Stomach smooth muscle (tissue), 2 donors: Measurements from ENCODE around the gene RFPL1.
A peak's percentile ranks its signal among the peaks of the same experiment; 100 is the strongest.

Experiments
- H3K27ac ChIP-seq: one replicate; pipeline ENCODE4 v1.7.0; 2013; ENCODE audit warnings: mild to moderate bottlenecking, low read length, inconsistent platforms
- H3K27me3 ChIP-seq, 2 donors: one replicate each; pipeline ENCODE4 v1.7.0; 2013; ENCODE audit warnings: low read length in 2 of 2; ENCODE audit not compliant: insufficient read depth in 2 of 2, control insufficient read depth in 1 of 2
- H3K36me3 ChIP-seq, 2 donors: one replicate each; pipeline ENCODE4 v1.7.0; 2013; ENCODE audit warnings: low read length in 2 of 2; ENCODE audit not compliant: control insufficient read depth in 2 of 2, insufficient read depth in 2 of 2
- H3K4me1 ChIP-seq: one replicate; pipeline ENCODE4 v1.7.0; 2013; ENCODE audit warnings: low read length; ENCODE audit not compliant: control insufficient read depth, insufficient read depth
- H3K4me3 ChIP-seq, 2 donors: one replicate each; pipeline ENCODE4 v1.7.0; 2013; ENCODE audit warnings: low read length in 2 of 2
- H3K9ac ChIP-seq, 2 donors: one replicate each; pipeline ENCODE4 v1.7.0; 2013; ENCODE audit warnings: low read length in 2 of 2, mild to moderate bottlenecking in 1 of 2
- H3K9me3 ChIP-seq, 2 donors: one replicate each; pipeline ENCODE4 v1.7.0; 2013; ENCODE audit warnings: low read length in 2 of 2; ENCODE audit not compliant: control insufficient read depth in 2 of 2
- donor health status: healthy.
- donor health status: Pancreatic carcinoma.

The RFPL1 gene

GRCh38 chr22:29458551-29458950 is 20.2 kb downstream of the RFPL1 start:
- H3K36me3 ChIP-seq, result no peaks in the 10 kb centered on the region
- no peak overlapping the region for H3K27ac ChIP-seq
- no peak overlapping the region for H3K9ac ChIP-seq
- H3K9me3 ChIP-seq, result no peaks in the 10 kb centered on the region
- H3K27me3 ChIP-seq, result peaks cover 0 to 3% of the 10 kb centered on the region in 2 donors
- peaks cover 2% of the 10 kb centered on the region for H3K4me1 ChIP-seq
- no peak overlapping the region for H3K4me3 ChIP-seq

DNA sequence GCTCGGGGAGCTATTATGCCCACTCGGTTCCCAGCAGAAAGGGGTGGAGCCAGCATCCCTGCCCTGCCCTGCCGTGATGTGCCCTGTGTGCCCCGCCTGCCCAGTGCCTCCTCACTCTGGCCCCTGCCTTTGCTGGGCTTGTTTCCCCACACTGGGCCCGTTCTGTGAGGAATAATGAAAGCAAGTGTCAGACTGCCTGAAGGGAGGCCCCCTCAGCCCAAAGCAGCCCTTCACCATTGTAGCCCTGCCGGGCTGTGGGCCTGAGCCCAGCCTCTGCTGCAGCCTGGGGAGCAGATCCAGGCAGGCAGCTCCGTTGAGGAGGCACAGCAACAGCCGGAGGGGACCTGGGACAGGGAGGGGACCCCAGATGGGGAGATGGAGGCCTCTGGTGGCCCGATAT is 21.4 kb downstream of the RFPL1 start:
- Histone ChIP-seq H3K4me3 (no peak overlapping the region), H3K27ac (no peak overlapping the region), H3K9me3 (no peaks in the 10 kb centered on the region), H3K27me3 (peaks cover 0 to 3% of the 10 kb centered on the region in 2 donors), H3K36me3 (no peaks in the 10 kb centered on the region), H3K4me1 (no peaks in the 10 kb centered on the region), H3K9ac (no peak overlapping the region)

GRCh38 chr22:29461263-29461662 is 22.9 kb downstream of the RFPL1 start:
- Histone ChIP-seq H3K27me3 (peaks cover 0 to 3% of the 10 kb centered on the region in 2 donors), H3K4me3 (no peak overlapping the region), H3K27ac (no peak overlapping the region), H3K36me3 (no peaks in the 10 kb centered on the region), H3K4me1 (no peaks in the 10 kb centered on the region), H3K9ac (no peak overlapping the region), H3K9me3 (no peaks in the 10 kb centered on the region)

DNA sequence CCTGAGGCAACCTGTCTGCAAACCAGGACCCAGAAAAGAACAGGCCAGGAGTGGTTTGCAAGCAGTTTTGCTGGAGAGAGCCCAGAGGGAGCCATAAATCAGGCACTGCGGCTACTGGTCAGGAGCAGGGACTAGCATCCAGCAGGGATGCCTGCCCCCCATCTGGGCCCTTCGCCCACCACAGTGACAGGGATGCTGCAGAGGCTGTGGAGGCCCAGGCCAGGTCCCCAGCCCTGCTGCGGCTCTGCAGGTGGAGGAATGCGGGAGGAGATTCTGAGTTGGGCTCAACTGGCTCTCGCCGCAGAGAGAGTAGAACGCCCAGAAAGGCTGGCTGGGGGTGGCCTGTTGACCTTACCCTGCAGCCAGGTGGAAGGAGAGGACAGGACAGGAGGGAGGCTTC is 25.2 kb downstream of the RFPL1 start:
- no peaks in the 10 kb centered on the region for H3K9me3 ChIP-seq
- no peak overlapping the region for H3K4me3 ChIP-seq
- no peak overlapping the region for H3K27ac ChIP-seq
- H3K9ac ChIP-seq, result no peak overlapping the region
- H3K4me1 ChIP-seq, result no peaks in the 10 kb centered on the region
- no peaks in the 10 kb centered on the region for H3K36me3 ChIP-seq
- peaks cover 2 to 5% of the 10 kb centered on the region in 2 donors for H3K27me3 ChIP-seq

GRCh38 chr22:29464581-29464980 is 26.2 kb downstream of the RFPL1 start:
- Histone ChIP-seq H3K9me3 (no peaks in the 10 kb centered on the region), H3K9ac (no peak overlapping the region), H3K4me1 (no peaks in the 10 kb centered on the region), H3K36me3 (no peaks in the 10 kb centered on the region), H3K4me3 (no peak overlapping the region), H3K27me3 (peaks cover 2 to 9% of the 10 kb centered on the region in 2 donors), H3K27ac (no peak overlapping the region)

- no peak overlapping the region for H3K9ac ChIP-seq
- H3K36me3 ChIP-seq, result no peaks in the 10 kb centered on the region
- H3K27ac ChIP-seq, result no peak overlapping the region
- H3K4me1 ChIP-seq, result peaks cover 6% of the 10 kb centered on the region
- no peak overlapping the region for H3K4me3 ChIP-seq
- H3K9me3 ChIP-seq, result no peaks in the 10 kb centered on the region
- peaks cover 17 to 24% of the 10 kb centered on the region in 2 donors for H3K27me3 ChIP-seq
Observed at GRCh38 chr22:29469755-29470154, 31.4 kb downstream of the RFPL1 start.

DNA sequence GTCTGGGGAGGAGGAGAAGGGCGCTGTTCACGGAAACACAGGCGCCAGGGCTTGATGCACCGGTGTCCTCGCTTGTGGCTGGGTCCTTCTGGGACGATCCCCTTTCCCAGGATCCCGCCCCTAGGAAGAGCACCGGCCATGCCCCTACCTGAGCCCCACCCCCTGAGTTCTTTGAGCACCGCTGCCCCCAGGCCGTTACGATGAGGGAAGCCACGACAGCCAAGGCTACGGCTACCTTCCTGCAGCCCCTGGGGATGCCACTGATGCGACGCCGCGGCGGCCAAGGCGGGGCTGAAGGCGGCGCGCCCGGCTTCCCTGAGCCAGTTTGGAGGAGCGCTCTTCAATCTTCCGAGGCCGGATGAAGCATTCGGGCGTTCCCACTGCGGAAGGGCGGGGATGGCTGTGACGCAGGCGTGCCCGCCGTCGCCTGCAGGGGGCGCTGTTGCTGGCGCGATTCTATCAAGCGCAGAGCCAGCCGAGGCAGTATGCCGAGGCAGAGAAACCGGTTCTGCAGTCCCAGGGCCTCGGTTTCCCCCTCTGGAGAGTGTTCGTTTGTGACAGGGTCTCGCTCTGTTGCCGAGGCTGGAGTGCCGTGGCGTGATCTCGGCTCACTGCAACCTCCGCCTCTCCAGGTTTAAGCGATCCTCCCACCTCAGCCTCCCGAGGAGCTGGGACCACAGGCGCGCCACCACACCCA is 31.9 kb downstream of the RFPL1 start:
- Histone ChIP-seq H3K27ac (no peak overlapping the region), H3K36me3 (no peaks in the 10 kb centered on the region), H3K9me3 (no peaks in the 10 kb centered on the region), H3K27me3 (peaks cover 17 to 24% of the 10 kb centered on the region in 2 donors), H3K4me1 (peaks cover 6% of the 10 kb centered on the region), H3K9ac (no peak overlapping the region), H3K4me3 (peak overlapping the region in 1 of 2 donors; percentile 44)

DNA sequence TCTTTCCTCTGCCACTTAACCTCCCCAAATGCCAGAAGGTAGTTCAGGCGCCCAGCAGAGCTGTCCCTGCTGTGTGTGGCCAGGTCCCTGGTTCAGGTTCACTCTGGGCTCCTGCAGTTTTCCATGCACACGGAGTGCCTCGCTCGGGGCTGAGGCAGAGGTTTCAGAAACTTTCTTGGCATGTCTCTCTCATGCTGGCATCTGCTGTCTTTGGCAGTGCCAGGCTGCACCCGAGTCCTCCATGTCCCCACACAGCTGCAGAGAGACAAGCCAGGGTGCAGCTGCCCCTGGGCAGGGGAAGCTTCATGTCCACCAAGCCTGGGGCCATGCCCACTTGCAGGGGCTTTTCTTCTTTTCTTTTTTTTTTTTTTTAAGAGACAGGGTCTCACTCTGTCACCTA is 34.6 kb downstream of the RFPL1 start:
- Histone ChIP-seq H3K9ac (no peak overlapping the region), H3K4me3 (no peak overlapping the region), H3K36me3 (no peaks in the 10 kb centered on the region), H3K9me3 (no peaks in the 10 kb centered on the region), H3K27me3 (peaks cover 22 to 32% of the 10 kb centered on the region in 2 donors), H3K4me1 (peaks cover 6% of the 10 kb centered on the region), H3K27ac (no peak overlapping the region)

DNA sequence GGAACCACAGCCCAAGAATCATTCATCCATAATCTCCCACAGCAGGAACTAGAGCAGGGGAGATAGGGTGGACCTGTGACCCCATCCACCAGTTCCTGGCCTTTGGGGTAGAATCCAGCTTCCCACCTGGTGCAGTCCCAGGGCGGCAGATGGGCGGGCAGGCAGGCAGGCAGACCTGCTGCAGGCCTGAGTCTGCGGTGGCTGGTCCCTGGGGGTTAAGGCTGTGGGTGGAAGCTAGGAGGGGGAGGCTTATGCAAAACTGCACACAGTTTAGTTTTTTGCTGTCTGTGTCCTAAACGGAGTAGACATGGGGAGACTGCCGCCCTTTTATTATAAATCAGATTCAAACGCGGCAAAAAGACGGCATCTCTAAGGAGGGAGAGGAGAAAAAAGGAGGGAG is 37.2 kb downstream of the RFPL1 start:
- H3K9ac ChIP-seq, result no peak overlapping the region
- H3K4me1 ChIP-seq, result peaks cover 6% of the 10 kb centered on the region
- no peaks in the 10 kb centered on the region for H3K9me3 ChIP-seq
- peaks cover 34 to 48% of the 10 kb centered on the region in 2 donors for H3K27me3 ChIP-seq
- H3K4me3 ChIP-seq, result no peak overlapping the region
- no peaks in the 10 kb centered on the region for H3K36me3 ChIP-seq
- H3K27ac ChIP-seq, result no peak overlapping the region

- H3K9ac ChIP-seq, result no peak overlapping the region
- H3K27me3 ChIP-seq, result peaks cover 35 to 50% of the 10 kb centered on the region in 2 donors
- peaks cover 11% of the 10 kb centered on the region for H3K4me1 ChIP-seq
- no peak overlapping the region for H3K4me3 ChIP-seq
- H3K9me3 ChIP-seq, result no peaks in the 10 kb centered on the region
- no peaks in the 10 kb centered on the region for H3K36me3 ChIP-seq
- no peak overlapping the region for H3K27ac ChIP-seq
Observed at GRCh38 chr22:29476116-29476515, 37.7 kb downstream of the RFPL1 start.

- no peak overlapping the region for H3K27ac ChIP-seq
- peaks cover 11% of the 10 kb centered on the region for H3K4me1 ChIP-seq
- peaks cover 49 to 59% of the 10 kb centered on the region in 2 donors for H3K27me3 ChIP-seq
- no peak overlapping the region for H3K4me3 ChIP-seq
- H3K9ac ChIP-seq, result no peak overlapping the region
- no peaks in the 10 kb centered on the region for H3K36me3 ChIP-seq
- no peaks in the 10 kb centered on the region for H3K9me3 ChIP-seq
Observed at GRCh38 chr22:29477723-29478318, 39.4 kb downstream of the RFPL1 start.
